Right lobe of liver (tissue), 6 donors: ENCODE data around the gene MAMLD1. TPM values are rescaled to one million over a fixed set of nuclear protein-coding genes. Genes with fewer than 3 reads are reported as not detected.

Experiments
- ATAC-seq, 4 donors: fragments of 200-7000 bp; cut with Tn5 transposase; one replicate each; pipeline ENCODE4 v1.9.1; 2020; ENCODE audit warnings: mild to moderate bottlenecking in 4 of 4, moderate library complexity in 4 of 4
- DNase-seq, 3 donors: peaks; one replicate each; pipeline ENCODE4 v3.0.0-alpha.2; 2020
- H3K27ac ChIP-seq, 3 donors: fragments of 200-600 bp; one replicate each; pipeline ENCODE4 v1.8.0; 2022
- H3K27me3 ChIP-seq, 2 donors: fragments of 200-600 bp; one replicate each; pipeline ENCODE4 v1.8.0; 2022
- H3K36me3 ChIP-seq, 4 donors: fragments of 200-600 bp; sonication (generic) in 1 of 4; one replicate each; pipeline versions ENCODE4 v1.5.1 to v1.8.0; 2017 to 2022; ENCODE audit warnings: control low read depth in 1 of 4
- H3K4me1 ChIP-seq, 4 donors: fragments of 200-600 bp; sonication (generic) in 1 of 4; one replicate each; pipeline versions ENCODE4 v1.5.1 to v1.8.0; 2017 to 2022; ENCODE audit warnings: control low read depth in 1 of 4
- H3K4me3 ChIP-seq, 3 donors: fragments of 200-600 bp; one replicate each; pipeline ENCODE4 v1.8.0; 2022
- H3K9me3 ChIP-seq, 4 donors: fragments of 200-600 bp; sonication (generic) in 1 of 4; one replicate each; pipeline versions ENCODE4 v1.5.1 to v1.8.0; 2017 to 2022; ENCODE audit warnings: control low read depth in 1 of 4
- CTCF ChIP-seq, 4 donors: fragments of 200-600 bp in 3 of 4; fragments of 450-650 bp in 1 of 4; IDR thresholded peaks; one replicate each; pipeline versions ENCODE4 v1.5.1 to v1.8.0; 2016 to 2022; ENCODE audit warnings: antibody characterized with exemption in 4 of 4, mild to moderate bottlenecking in 2 of 4
- POLR2A ChIP-seq: fragments of 450-650 bp; IDR thresholded peaks from one replicate; pipeline ENCODE4 v1.6.1; 2017; ENCODE audit warnings: antibody characterized with exemption, mild to moderate bottlenecking
- WGBS: methylation state at CpG from one replicate; pipeline ENCODE4 v1.1.6; 2018; ENCODE audit warnings: low coverage, low lambda C conversion rate; ENCODE audit not compliant: insufficient coverage; ENCODE audit errors: missing lambda C conversion rate; 5-methylcytosine and 5-hydroxymethylcytosine counted together
- intact Hi-C, 2 donors: fragments of 100-400 bp; cut with DNase I; formaldehyde crosslinking; loops; one replicate each; pipeline versions ENCODE4 v1.11.2 to v1.14.1; 2022
- total RNA-seq, 6 experiments: library from RNA; depleted of rRNA in 2 of 6; stranded (reverse); fragments of >200 nt in 2 of 6; fragmentation: NEBNext Ultra II Directional in 3 of 6; extraction: Animal tissue kit (Norgen Biotek cat#: 25700) in 3 of 6; gene quantifications; one replicate each; pipeline versions ENCODE4 v1.1.0 to v1.2.4, GENCODE V29; 2016 to 2023
- donor health status: DM: no; HTN: yes; CAD: no.
- donor health status: DM: no; HTN: no; CAD: no.
- donor health status: DM: no; HTN: no; CAD: no.
- donor health status: DM: no; HTN: yes; CAD: no.
- donor health status: DM: no; HTN: yes; CAD: no.

MAMLD1 gene
- total RNA-seq, 6 experiments from 2014 or later: 0.99 to 4.7 (median 1.8) TPM

DNA sequence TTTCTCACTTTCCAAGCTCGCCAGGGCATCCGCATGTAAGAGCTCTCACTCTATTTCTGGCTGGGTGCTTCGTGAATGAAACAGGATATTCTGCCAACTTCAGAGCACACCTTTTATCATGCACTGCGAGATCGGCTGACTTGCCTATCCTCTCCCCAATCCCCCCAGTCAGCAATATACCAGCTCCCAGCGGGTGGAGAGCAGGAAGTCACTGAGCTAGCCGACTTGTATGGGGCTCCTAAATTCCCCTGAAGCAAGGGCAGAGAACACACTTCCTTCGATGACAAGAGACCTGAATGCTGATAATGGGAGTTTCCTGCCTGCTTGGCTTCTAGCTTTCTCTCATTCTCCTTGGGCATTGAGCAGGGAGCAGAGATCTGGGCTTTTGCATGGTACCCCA lies 33.8 kb upstream of the MAMLD1 start:
- DNase-seq: no peak
- intact Hi-C loops: no loop called here
- no peaks in the 10 kb centered on the region for H3K9me3 ChIP-seq
- H3K4me3 ChIP-seq: no peak overlapping the region
- TF ChIP-seq POLR2A (no peak), CTCF (IDR thresholded peaks at IDR 0.05) (no peak)
- ATAC-seq: no peak
- no peak overlapping the region for H3K27ac ChIP-seq
- no peaks in the 10 kb centered on the region for H3K27me3 ChIP-seq
- WGBS: 48% methylated on average over 7 of the region's 8 CpGs
- H3K36me3 ChIP-seq: no peaks in the 10 kb centered on the region
- no peaks in the 10 kb centered on the region for H3K4me1 ChIP-seq

DNA sequence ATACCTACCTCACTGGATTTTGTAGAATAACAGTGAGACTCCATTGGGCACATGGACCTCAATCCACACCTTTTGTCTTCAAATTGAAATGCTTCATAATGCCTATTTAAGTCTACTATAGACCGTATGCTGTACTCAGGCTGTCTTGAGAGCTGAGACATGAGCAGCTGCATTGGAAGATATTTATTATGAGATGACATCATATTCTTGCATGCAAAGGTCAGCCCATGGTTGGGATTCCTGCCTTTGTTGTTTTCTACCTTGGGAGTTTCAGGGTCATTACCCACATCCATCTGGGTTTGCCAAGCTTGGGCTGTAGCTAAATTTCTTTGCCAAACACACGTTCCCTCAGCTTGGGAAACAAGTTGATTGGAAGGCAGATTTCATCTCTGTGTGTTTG lies 33.2 kb upstream of the MAMLD1 start:
- Histone ChIP-seq H3K4me3 (no peak overlapping the region), H3K9me3 (no peaks in the 10 kb centered on the region), H3K27me3 (no peaks in the 10 kb centered on the region), H3K36me3 (no peaks in the 10 kb centered on the region), H3K4me1 (no peaks in the 10 kb centered on the region), H3K27ac (no peak overlapping the region)
- TF ChIP-seq CTCF (IDR thresholded peaks at IDR 0.05): no peak
- TF ChIP-seq POLR2A: no peak
- WGBS: 40% methylated on average over 2 of the region's 2 CpGs
- intact Hi-C loops: no loop called here
- DNase-seq (no peak), ATAC-seq (no peak)

GRCh38 chrX:150332023-150332422 lies 31.1 kb upstream of the MAMLD1 start:
- no peak overlapping the region for H3K27ac ChIP-seq
- no peaks in the 10 kb centered on the region for H3K9me3 ChIP-seq
- no peaks in the 10 kb centered on the region for H3K4me1 ChIP-seq
- TF ChIP-seq POLR2A (no peak), CTCF (IDR thresholded peaks at IDR 0.05) (no peak)
- DNase-seq: no peak
- H3K36me3 ChIP-seq: no peaks in the 10 kb centered on the region
- no peak for ATAC-seq
- H3K4me3 ChIP-seq: no peak overlapping the region
- intact Hi-C loops: no loop called here
- H3K27me3 ChIP-seq: no peaks in the 10 kb centered on the region
- WGBS: 92% methylated on average over 2 of the region's 2 CpGs

DNA sequence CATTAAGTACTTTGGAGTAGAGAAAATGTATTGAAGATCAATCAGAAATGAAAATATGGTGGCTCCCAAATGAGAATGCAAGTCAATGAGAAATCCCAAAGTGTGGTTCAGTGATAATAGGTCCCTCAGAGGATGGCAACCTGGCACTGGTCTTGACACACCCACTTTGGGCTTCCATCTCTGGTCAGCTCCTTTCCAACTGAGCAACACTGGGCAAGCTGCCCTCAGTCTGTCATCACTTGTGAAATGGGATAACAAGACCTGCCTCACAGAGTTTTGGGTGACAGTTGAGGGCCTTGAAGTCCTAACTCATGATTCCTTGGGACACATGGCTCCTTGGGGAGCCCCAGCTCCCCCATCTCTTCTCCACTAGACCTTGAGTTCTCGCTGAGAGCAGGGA lies 29.0 kb upstream of the MAMLD1 start:
- no peak for TF ChIP-seq CTCF (IDR thresholded peaks at IDR 0.05)
- no peak for TF ChIP-seq POLR2A
- Histone ChIP-seq H3K36me3 (no peaks in the 10 kb centered on the region), H3K27me3 (no peaks in the 10 kb centered on the region), H3K4me3 (no peak overlapping the region), H3K27ac (no peak overlapping the region), H3K9me3 (no peaks in the 10 kb centered on the region), H3K4me1 (no peaks in the 10 kb centered on the region)
- intact Hi-C loops: no loop called here
- DNase-seq (no peak), ATAC-seq (no peak)
- WGBS: no CpG with 5 or more reads among the region's 1 CpG

DNA sequence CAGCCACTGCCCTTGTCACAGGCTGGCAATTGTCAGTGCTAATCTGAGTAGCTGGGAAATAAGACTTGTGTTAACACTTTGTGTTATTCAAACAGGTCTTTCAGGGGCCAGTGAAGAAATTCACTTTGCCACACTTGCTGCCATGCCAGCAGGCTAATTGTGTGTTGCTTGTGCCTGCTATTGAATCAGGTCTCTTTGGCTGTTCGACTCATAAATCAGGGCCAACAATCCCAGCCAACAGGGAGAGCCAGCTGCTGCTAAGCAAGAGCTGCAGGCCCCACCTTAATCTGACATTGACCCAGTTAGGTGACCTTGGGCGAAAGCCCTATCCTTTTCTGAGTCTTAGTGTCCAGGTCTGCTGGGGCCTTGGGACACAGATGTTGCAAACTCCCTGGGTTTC lies 28.1 kb upstream of the MAMLD1 start:
- no peaks in the 10 kb centered on the region for H3K9me3 ChIP-seq
- H3K4me3 ChIP-seq: no peak overlapping the region
- WGBS: no CpG with 5 or more reads among the region's 2 CpGs
- H3K27ac ChIP-seq: no peak overlapping the region
- TF ChIP-seq CTCF (IDR thresholded peaks at IDR 0.05) (no peak), POLR2A (no peak)
- intact Hi-C loops: no loop called here
- no peaks in the 10 kb centered on the region for H3K4me1 ChIP-seq
- ATAC-seq: no peak
- H3K36me3 ChIP-seq: no peaks in the 10 kb centered on the region
- no peak for DNase-seq
- H3K27me3 ChIP-seq: no peaks in the 10 kb centered on the region
